Smooth muscle cell (in vitro differentiated cells): ENCODE data around the gene MSANTD3. TPM values are rescaled to one million over a fixed set of nuclear protein-coding genes. Genes with fewer than 3 reads are reported as not detected.

Experiments used
- DNase-seq: peaks from one replicate; lab custom pipeline; 2025; ENCODE audit not compliant: unreplicated experiment; lab: John Stamatoyannopoulos, UW
- H2AFZ ChIP-seq: fragments of 200-600 bp; sonication (generic); 2 replicates; pipeline ENCODE4 v1.6.0; 2016; ENCODE audit warnings: antibody characterized with exemption, low read depth, mild to moderate bottlenecking
- H3F3A ChIP-seq: fragments of 200-600 bp; sonication (generic); 2 replicates; pipeline ENCODE4 v1.6.0; 2017; ENCODE audit warnings: antibody characterized with exemption, low read depth
- H3K27ac ChIP-seq: fragments of 200-600 bp; sonication (generic); 2 replicates; pipeline ENCODE4 v1.5.1; 2016; ENCODE audit warnings: low read depth, mild to moderate bottlenecking
- H3K27me3 ChIP-seq: fragments of 200-600 bp; sonication (generic); 2 replicates; pipeline ENCODE4 v1.6.1; 2016; ENCODE audit warnings: low read depth, mild to moderate bottlenecking
- H3K36me3 ChIP-seq: fragments of 200-600 bp; sonication (generic); 2 replicates; pipeline ENCODE4 v1.5.1; 2016; ENCODE audit warnings: low read depth
- H3K4me1 ChIP-seq: fragments of 200-600 bp; sonication (generic); 2 replicates; pipeline ENCODE4 v1.5.1; 2016; ENCODE audit warnings: low read depth
- H3K4me2 ChIP-seq: fragments of 200-600 bp; sonication (generic); 2 replicates; pipeline ENCODE4 v1.6.0; 2016; ENCODE audit warnings: mild to moderate bottlenecking
- H3K4me3 ChIP-seq: fragments of 200-600 bp; sonication (generic); 2 replicates; pipeline ENCODE4 v1.5.1; 2016; ENCODE audit warnings: mild to moderate bottlenecking
- H3K79me2 ChIP-seq: fragments of 200-600 bp; sonication (generic); 2 replicates; pipeline ENCODE4 v1.6.0; 2016; ENCODE audit warnings: low read depth, mild to moderate bottlenecking
- H3K9ac ChIP-seq: fragments of 200-600 bp; sonication (generic); 2 replicates; pipeline ENCODE4 v1.6.0; 2016; ENCODE audit warnings: low read depth
- H3K9me3 ChIP-seq: fragments of 200-600 bp; sonication (generic); replicated peaks from 2 replicates; pipeline ENCODE4 v1.5.1; 2016; ENCODE audit warnings: low read depth
- H4K20me1 ChIP-seq: fragments of 200-600 bp; sonication (generic); 2 replicates; pipeline ENCODE4 v1.6.0; 2016; ENCODE audit warnings: low read depth
- WGBS: methylation state at CpG from one replicate; pipeline ENCODE4 v1.1.7; 2016; ENCODE audit warnings: low lambda C conversion rate; 5-methylcytosine and 5-hydroxymethylcytosine counted together
- polyA plus RNA-seq: library from polyadenylated mRNA; unstranded; fragments of >200 nt; fragmentation: Nextera tagmentation; extraction: Ambion mirVana; gene quantifications from 2 replicates; pipeline ENCODE4 v1.2.1, GENCODE V29; 2016
- total RNA-seq: library from RNA; depleted of rRNA; stranded (reverse); fragments of >200 nt; gene quantifications from 2 replicates; pipeline ENCODE4 v1.2.3, GENCODE V29; 2014
- TF ChIP-seq, protein P1 (sequence below): fragments of 200-600 bp; sonication (generic); IDR thresholded peaks from 2 replicates; pipeline ENCODE4 v1.5.1; 2017; ENCODE audit warnings: borderline replicate concordance, mild to moderate bottlenecking, antibody characterized with exemption; ENCODE audit not compliant: insufficient read depth, poor library complexity, severe bottlenecking

The MSANTD3 gene
- total and polyA plus RNA-seq, 2 experiments from 2014 or later = 40.4 to 49.1 TPM

DNA sequence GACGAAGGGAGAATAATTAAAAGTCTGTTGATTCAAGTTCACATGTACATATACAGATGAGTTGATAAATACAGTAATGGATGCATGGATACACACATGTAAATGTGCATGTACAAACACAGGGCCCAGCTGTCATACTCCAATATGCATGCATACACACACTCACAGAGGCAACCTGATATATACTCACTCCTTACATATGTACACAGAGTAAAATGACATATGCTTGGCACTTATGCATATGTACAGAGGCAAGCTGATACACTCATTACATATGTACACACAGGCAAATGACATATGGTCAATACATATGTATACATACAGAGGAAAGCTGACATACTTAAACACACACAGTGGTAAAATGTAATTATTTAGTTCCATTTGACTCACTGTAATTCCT lies 38.8 kb downstream of the MSANTD3 start:
- Histone ChIP-seq H3K27ac (no peak overlapping the region), H3F3A (no peaks in the 10 kb centered on the region), H2AFZ (no peak overlapping the region), H3K4me2 (no peak overlapping the region), H3K9ac (no peak overlapping the region), H3K79me2 (no peaks in the 10 kb centered on the region), H4K20me1 (no peaks in the 10 kb centered on the region), H3K27me3 (no peaks in the 10 kb centered on the region), H3K4me1 (no peaks in the 10 kb centered on the region), H3K9me3 (no peaks in the 10 kb centered on the region), H3K4me3 (no peak overlapping the region), H3K36me3 (no peaks in the 10 kb centered on the region)
- TF ChIP-seq, protein P1, sequence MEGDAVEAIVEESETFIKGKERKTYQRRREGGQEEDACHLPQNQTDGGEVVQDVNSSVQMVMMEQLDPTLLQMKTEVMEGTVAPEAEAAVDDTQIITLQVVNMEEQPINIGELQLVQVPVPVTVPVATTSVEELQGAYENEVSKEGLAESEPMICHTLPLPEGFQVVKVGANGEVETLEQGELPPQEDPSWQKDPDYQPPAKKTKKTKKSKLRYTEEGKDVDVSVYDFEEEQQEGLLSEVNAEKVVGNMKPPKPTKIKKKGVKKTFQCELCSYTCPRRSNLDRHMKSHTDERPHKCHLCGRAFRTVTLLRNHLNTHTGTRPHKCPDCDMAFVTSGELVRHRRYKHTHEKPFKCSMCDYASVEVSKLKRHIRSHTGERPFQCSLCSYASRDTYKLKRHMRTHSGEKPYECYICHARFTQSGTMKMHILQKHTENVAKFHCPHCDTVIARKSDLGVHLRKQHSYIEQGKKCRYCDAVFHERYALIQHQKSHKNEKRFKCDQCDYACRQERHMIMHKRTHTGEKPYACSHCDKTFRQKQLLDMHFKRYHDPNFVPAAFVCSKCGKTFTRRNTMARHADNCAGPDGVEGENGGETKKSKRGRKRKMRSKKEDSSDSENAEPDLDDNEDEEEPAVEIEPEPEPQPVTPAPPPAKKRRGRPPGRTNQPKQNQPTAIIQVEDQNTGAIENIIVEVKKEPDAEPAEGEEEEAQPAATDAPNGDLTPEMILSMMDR = no peak
- DNase-seq = no peak
- 81% methylated on average over 1 of the region's 1 CpG for WGBS

- WGBS = 92% methylated on average over 2 of the region's 2 CpGs
- no peaks in the 10 kb centered on the region for H3K27me3 ChIP-seq
- no peak overlapping the region for H3K4me3 ChIP-seq
Observed at GRCh38 chr9:100466171-100466828, 39.4 kb downstream of the MSANTD3 start.

DNA sequence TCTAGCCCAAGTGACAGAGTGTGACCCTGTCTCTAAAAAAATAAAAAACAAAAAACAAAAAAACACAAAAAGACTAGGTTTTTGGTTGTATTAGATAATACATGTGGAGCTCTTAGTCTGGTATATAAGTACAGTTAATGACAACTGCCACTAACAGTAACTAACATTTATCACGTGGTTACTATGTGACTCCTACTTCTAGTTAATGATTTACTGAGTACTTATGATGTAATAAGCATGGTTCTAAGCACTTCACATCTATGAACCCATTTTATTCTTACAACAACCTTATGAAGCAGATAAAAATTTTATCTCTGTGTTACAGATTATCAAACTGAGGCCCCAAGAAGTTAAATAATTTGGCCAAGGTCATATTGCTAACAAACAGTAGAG lies 39.9 kb downstream of the MSANTD3 start:
- Histone ChIP-seq H3K9ac (no peak overlapping the region), H3K4me1 (no peaks in the 10 kb centered on the region), H3K27ac (no peak overlapping the region), H3K36me3 (no peaks in the 10 kb centered on the region), H3K79me2 (no peaks in the 10 kb centered on the region), H3F3A (no peaks in the 10 kb centered on the region), H4K20me1 (no peaks in the 10 kb centered on the region), H3K4me2 (no peak overlapping the region), H3K27me3 (no peaks in the 10 kb centered on the region), H3K4me3 (no peak overlapping the region), H3K9me3 (no peaks in the 10 kb centered on the region), H2AFZ (no peak overlapping the region)
- TF ChIP-seq, protein P1 = no peak
- no peak for DNase-seq
- 87% methylated on average over 1 of the region's 1 CpG for WGBS

More at GRCh38 chr9:100466171-100466828, 39.4 kb downstream of the MSANTD3 start:
- no peaks in the 10 kb centered on the region for H3K4me1 ChIP-seq
- H3K4me2 ChIP-seq = no peak overlapping the region
- no peak for DNase-seq
- H3F3A ChIP-seq = no peaks in the 10 kb centered on the region
- TF ChIP-seq, protein P1 = no peak
- H2AFZ ChIP-seq = no peak overlapping the region
- no peaks in the 10 kb centered on the region for H3K79me2 ChIP-seq
- H3K9ac ChIP-seq = no peak overlapping the region
- H3K27ac ChIP-seq = no peak overlapping the region
- H3K9me3 ChIP-seq = no peaks in the 10 kb centered on the region
- no peaks in the 10 kb centered on the region for H3K36me3 ChIP-seq
- H4K20me1 ChIP-seq = no peaks in the 10 kb centered on the region

- Histone ChIP-seq H3K4me1 (peaks cover 6% of the 10 kb centered on the region), H3K9me3 (no peaks in the 10 kb centered on the region), H2AFZ (no peak overlapping the region), H3K9ac (no peak overlapping the region), H3K36me3 (no peaks in the 10 kb centered on the region), H3K79me2 (no peaks in the 10 kb centered on the region), H3K27ac (no peak overlapping the region), H3K27me3 (no peaks in the 10 kb centered on the region), H3K4me3 (no peak overlapping the region), H3K4me2 (no peak overlapping the region), H3F3A (no peaks in the 10 kb centered on the region), H4K20me1 (no peaks in the 10 kb centered on the region)
- TF ChIP-seq, protein P1 = no peak
- no peak for DNase-seq
- 97% methylated on average over 6 of the region's 6 CpGs for WGBS
Observed at GRCh38 chr9:100468041-100468440, 41.1 kb downstream of the MSANTD3 start.
